GM19463 (cell line): ENCODE results near the gene SAMD4A.
"Not testable (repeated sequence)": the region's sequence is repeated elsewhere in the genome, so short reads cannot be mapped to it uniquely, and the experiment has no call there.

Experiments
- ATAC-seq: cut with Tn5 transposase; IDR thresholded peaks from one replicate; pipeline ENCODE4 v1.9.1; 2021; ENCODE audit warnings: mild to moderate bottlenecking, moderate library complexity; ENCODE audit not compliant: unreplicated experiment

Gene SAMD4A

DNA sequence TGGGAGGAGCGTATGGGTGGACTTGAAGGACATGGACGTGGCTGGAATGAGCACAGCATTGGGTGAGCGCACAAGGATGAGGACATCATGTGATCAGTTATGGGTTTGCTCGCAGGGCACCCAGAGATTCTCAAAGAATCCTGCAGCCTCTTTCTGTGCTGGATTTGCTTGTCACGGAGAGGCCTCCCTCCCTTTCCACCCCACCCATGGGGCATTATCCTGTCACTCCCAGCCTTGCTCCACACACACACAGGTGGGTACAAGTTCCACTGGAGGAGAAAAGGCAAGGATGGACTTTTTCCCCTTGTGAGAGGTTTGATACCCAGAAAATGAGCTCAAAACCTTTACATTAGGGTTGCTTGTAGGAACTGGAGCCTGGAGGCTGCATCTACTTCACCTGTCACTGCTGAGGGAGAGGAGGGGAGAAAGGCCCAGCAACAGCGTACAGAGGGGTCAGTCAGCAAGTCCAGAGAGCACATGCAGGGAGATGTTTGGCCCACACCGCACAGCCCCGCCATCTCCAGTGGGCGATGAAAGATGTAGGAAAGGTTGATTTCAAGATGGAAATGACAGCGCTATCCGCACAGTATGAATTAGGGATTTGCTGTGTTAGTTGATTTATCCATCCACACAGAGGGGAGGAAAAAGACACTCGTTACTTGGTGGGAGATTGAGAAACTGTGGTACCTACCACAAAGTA lies 223.0 kb downstream of the SAMD4A start:
- ATAC-seq: no peak

- ATAC-seq: no peak
Measured at GRCh38 chr14:54791001-54791400, 224.1 kb downstream of the SAMD4A start.

- ATAC-seq: no peak
Measured at GRCh38 chr14:54792288-54792687, 225.4 kb downstream of the SAMD4A start.

DNA sequence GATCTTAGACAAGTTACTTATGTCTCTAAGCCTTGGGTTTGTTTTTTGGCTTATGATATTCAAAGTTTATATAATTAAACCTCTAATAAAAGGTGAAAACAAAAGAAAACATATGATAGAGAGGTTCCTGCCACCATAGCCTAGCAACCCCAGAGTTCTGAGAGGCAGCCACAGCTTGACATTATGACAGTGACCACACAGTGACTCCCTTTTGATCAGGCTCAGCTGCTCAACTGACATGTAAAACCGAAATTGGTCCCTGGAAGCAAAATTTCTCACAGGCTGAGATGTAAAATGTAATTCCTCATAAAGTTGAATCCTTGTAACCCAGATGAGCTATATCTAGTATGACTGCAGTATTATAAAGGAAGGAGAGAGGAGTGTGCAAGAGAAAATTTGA lies 227.2 kb downstream of the SAMD4A start:
- ATAC-seq: no peak

DNA sequence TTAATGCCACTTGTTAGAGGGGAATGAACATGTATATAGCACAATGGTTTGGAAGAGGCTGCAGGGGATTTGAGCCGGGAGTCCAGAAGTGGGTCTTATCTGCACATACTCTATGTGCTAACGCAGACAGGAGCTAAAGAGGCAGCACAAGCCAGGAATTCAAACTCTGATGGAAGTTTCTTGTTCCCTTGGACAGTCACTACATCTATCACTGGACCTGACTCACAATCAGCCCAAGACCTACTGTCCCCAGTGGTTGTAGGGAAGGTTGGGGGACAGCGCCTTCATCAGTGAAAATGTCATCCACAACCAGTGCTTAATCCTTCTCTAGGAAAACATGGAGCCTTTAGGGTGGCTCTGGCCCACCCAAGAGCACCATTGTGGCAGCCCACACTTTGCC lies 227.9 kb downstream of the SAMD4A start:
- no peak for ATAC-seq

- no peak for ATAC-seq
Measured at GRCh38 chr14:54796961-54797360, 230.0 kb downstream of the SAMD4A start.

- no peak for ATAC-seq
Measured at GRCh38 chr14:54797556-54797955, 230.6 kb downstream of the SAMD4A start.

DNA sequence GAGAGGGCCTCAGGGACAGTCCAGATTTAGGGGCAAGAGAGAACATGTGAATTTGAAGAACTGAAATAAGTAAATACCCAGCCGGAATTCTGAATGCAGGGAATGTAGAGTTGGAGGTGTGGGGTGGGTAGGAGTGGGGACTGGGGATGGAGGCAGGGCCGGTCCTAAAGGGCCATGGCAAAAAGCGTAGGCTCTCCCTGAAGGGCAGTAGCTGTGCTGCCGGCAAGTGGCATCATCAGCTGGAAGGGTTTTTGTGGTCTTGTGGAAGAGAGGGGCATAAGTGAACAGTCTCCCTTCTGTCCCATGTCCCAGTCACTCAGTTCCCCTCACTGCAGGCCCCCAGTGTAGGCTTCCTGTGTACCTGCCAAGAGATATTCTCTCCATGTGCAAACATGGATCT lies 231.1 kb downstream of the SAMD4A start:
- ATAC-seq: no peak

GRCh38 chr14:54798465-54799124 lies 231.7 kb downstream of the SAMD4A start:
- no peak for ATAC-seq

DNA sequence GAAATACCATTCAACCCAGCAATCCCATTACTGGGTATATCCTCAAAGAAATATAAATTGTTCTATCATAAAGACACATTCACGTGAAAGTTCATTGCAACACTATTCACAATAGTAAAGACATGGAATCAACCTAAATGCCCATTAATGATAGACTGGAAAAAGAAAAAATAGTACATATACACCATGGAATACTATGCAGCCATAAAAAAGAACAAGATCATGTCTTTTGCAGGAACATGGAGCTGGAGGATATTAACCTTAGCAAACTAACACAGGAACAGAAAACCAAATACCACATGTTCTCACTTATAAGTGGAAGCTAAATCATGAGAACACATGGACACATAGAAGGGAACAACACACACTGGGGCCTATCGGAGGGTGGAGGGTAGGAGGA lies 234.6 kb downstream of the SAMD4A start:
- ATAC-seq: not testable (repeated sequence)

DNA sequence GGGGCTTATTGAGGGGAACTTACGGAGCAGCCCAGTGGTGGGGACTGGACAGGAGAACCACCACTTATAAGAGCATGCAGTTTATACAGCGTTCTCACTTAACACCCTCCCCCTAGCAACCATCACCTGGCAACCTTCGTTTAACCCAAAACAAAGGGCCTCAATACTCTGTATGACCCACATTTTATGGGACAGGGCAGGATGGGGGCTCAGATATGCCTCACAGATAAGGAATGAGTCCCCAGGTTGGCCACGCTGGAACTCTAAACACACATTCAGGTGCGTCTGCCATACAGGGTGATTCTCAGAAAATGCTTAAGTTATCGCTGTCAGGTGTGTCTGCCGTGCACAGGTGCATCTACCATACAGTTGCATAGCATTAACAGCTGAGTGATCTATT lies 236.5 kb downstream of the SAMD4A start:
- no peak for ATAC-seq

DNA sequence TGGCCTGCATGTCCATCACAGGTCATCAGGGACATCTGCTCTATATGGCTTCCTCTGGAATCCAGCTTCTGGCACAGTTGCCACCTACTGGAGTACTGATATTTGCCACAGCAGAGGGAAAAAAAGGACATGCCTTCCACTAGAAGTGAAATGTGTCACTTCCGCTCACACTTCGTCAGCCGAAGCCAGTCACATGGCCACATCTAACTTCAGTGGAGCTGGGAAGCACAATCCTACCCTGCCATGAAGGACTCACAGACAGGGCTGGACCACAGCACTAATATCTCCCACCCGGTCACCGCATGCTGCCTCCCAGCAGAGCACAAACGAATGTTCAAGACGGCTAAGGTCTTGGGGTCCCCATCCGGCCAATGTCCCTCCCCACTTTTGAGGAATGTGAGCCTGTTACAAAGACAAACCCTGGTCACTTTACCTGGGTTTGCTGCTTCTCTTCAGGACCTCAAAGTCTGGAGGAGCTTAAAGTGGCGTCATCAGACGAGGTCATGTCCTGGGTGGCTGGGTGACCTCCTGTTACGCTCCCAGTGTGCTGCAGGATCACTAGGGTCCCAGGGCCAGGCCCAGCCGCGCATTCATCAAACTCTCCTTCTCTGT lies 237.1 kb downstream of the SAMD4A start:
- ATAC-seq: no peak

DNA sequence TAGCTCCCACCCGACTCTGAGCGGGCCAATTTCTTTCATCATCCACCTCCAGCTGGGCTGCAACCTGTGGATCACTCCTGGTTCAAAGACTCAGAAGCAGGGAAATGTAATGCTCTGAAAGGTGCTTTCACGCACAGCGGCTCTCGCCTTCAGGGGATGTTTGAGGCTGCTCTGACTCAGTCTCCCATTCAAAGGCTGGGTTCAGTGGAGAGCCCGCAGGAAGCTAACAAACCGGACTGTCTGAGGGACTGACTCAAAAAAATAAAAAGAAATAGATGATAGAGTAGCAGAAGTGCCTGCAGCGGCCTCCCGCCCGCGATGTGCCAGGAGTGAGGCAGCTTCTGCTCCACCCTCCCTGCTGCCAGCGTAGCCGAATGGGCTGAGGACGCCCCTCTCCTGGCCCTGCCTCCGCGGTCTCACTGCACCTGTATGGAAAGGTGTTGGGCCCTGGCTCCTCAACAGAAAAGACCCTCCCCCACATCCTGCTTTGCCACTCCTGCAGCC lies 237.7 kb downstream of the SAMD4A start:
- no peak for ATAC-seq

DNA sequence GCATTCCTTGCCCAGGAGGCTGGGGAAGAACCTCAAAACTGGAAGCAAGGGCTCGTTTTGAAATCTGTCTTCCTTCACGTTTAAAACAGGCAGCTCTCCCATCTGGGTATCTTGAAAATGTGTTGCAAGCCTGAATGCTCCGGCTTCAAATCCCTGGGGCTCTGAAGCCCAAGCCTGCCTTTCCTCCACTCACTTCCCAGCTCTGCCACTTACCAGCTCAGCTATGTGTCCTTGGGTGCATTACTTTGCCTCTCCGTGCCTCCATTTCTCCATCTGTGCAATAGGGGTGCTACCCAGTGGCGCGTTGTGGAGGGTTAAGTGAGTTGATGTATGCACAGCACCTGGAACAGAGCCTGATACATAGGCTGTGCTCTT lies 238.1 kb downstream of the SAMD4A start:
- ATAC-seq: no peak

DNA sequence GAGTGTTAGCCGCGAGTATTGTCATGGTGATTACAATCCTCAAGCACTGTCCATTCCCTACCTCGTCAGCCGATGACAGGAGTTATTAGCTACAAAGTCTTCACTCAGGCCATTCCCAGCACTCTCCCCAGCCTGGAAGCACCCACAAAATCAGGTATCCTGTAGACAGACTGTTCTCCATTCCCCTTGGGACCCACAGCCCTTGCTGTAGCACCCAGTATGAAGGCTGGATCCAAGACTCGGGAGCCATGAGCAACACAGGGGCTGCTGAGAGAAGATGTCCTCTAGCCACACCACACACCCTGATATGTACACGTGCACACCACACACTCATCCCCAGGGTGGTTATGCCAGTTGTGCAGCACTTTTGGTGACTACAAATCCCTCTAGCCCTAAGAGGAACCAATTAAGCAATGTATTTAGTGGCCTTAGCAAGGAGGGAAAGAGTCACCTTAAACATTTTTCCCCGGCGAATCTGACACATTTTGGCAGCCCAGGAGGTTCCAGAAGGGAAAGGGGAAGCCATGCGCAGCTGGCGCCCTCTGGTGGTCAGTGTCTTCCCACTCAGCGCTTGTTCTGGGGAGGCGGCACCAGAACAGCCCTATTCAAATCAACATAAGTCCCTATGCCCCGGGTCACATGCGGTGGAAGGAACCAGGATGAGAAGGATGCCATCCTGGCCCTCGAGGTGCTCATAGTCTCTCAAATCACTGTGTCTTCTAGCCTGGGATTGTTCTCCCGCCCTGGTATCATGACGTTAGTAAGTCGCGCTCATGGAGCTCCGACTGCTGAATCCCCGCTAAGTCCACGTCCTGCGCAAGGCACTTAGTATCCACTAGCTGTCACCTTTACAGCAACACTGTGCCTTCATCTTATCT lies 238.8 kb downstream of the SAMD4A start:
- ATAC-seq: peak; percentile 85

- ATAC-seq: no peak
Measured at GRCh38 chr14:54806616-54807015, 239.7 kb downstream of the SAMD4A start.

- no peak for ATAC-seq
Measured at GRCh38 chr14:54807428-54807827, 240.5 kb downstream of the SAMD4A start.

DNA sequence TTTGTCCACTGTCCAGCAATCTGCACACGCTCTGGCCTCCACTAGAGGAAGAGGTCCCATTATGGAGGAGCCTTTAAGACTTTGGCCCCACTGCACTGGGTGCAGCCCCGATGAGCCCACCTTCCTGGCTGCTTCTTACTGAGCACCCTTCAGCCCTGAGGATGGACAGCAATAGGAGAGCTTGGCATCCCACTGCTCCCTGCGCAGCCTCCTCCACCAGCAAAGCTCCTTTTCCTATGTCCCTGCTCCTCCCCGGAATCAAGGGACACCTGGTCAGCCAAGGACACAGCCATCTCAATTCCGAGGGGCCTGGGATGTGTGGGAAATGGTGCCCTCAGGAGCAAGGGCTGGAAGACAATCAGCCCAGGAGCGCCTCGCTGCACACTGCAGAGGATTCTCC lies 241.0 kb downstream of the SAMD4A start:
- no peak for ATAC-seq

- no peak for ATAC-seq
Measured at GRCh38 chr14:54808326-54809161, 241.6 kb downstream of the SAMD4A start.

DNA sequence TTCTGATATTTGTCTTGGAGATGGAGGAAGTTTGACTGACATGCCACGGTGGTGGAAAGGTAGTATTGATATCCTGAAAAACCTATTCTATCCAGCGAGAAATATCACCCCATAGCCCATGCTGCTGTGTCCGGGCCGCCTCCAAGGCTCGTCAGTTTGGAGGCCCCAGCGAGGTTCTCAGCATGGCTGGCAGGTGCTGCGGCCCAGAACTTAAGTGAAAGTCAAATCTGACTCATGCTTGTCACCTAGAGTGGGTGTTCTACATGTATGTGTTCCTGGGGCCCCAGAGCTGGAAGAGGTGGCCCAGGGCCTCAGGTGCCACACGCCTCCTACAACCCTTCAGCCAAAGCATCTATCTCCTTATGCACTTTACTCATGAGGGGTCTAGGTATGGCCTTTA lies 242.8 kb downstream of the SAMD4A start:
- ATAC-seq: no peak
